ENCODE results near the gene CCNQ.

Gene CCNQ

DNA sequence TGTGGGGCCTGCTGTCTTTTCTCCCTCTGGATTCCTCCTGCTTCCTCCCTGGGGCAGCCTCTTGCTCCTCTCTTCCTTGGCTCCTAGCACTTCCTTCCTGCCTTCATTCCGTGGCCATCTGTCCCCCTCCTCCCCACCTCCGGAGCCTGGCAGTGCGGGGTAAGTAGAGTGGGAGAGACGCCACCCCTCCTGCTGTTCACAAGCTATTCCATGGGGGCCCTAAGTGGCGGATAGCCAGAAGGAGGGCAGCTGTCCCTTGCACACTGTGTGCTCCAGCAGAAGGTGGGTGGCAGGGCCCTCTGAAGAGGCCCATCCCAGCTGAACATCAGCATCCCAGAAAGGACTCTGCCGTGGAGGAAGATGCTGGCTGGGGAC is 27.4 kb downstream of the CCNQ start:
- no peak for DNase-seq

- DNase-seq = no peak
These were observed 29.5 kb downstream of the CCNQ start for GRCh38 chrX:153569475-153569874.

GRCh38 chrX:153568451-153569011 is 30.4 kb downstream of the CCNQ start:
- no peak for DNase-seq

GRCh38 chrX:153565996-153566580 is 32.9 kb downstream of the CCNQ start:
- no peak for DNase-seq

DNA sequence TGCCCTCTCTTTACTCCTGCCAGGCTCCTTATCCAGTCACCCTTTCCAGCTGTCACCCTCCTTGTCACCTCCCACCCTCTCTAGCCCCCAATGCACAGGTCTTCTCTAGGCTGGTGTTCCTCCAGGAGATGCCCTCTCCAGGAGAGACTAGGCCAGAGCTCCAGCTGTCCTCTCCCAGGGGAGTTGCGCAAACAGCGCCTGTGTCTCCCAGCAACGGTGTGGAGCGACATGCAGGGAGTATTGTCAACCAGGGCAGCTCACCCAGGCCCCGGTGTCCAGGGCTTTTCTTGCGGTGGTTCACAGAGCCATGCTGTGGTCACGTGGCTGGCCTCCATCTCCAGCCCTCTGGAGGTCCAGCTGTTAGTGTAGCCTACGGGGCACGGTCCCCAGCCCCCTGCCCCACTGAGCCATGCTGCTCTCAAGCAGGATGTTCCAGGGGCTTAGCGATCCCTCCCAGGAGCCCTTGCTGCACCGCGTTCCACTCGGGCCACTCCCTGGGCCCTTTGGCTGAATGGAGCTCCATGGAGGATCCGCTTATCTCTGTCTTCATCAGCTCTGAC is 34.8 kb downstream of the CCNQ start:
- no peak for DNase-seq

- DNase-seq = no peak
These were observed 36.4 kb downstream of the CCNQ start for GRCh38 chrX:153562546-153562945.

DNA sequence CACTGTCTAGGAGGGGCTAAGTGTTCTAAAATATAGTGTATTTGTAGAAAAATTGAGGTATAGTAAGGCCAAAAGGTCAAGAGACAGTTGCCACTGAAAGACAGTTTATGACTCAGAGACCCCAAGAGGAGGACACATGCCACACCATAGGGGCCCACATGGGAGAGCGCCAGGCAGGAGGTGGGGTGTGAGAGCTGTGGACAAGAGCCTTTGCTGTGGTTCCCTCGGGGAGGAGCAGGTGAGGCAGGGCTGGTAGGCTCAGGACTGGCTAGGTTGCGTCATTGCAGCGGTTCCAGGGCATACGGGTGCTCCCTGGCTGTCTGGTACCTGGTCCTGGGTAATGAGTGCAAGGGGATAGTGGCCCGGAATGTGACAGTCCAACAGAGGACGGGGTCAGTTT is 37.6 kb downstream of the CCNQ start:
- no peak for DNase-seq

DNA sequence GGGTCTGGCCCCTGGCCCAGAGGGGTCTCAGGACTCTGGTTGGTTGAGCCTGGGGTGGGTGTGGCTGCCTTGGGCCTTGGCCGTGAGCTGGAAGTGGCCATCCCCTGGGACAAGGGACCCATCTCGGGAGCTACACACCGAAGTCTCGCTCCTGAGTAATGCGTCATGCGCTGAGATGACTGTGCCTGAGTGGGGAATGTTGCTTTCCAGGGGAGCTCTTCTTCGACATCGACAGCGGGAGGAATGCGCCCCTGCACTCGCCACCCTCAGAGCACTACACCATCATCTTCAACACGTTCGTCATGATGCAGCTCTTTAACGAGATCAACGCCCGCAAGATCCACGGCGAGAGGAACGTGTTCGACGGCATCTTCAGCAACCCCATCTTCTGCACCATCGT is 38.5 kb downstream of the CCNQ start:
- DNase-seq = no peak

GRCh38 chrX:153560000-153560399 is 38.9 kb downstream of the CCNQ start:
- no peak for DNase-seq

GRCh38 chrX:153557618-153558355 is 41.2 kb downstream of the CCNQ start:
- DNase-seq = no peak

DNA sequence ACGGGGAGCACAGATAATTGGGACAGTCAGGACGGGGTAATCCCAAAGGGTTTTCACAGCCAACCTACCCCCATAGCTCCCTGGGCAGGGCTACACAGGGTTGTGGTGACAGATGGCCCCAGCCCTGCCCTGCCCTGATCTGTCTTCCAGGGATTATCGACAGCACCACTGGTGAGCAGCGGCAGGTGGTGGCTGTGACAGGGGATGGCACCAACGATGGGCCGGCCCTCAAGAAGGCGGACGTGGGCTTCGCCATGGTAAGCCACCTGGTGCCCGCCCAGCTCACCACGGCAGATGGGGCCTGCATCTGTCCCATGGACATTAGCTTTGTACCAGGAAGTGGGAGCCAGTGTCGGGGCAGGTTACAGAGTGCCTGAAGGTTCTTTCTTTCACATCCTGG is 42.2 kb downstream of the CCNQ start:
- no peak for DNase-seq

DNA sequence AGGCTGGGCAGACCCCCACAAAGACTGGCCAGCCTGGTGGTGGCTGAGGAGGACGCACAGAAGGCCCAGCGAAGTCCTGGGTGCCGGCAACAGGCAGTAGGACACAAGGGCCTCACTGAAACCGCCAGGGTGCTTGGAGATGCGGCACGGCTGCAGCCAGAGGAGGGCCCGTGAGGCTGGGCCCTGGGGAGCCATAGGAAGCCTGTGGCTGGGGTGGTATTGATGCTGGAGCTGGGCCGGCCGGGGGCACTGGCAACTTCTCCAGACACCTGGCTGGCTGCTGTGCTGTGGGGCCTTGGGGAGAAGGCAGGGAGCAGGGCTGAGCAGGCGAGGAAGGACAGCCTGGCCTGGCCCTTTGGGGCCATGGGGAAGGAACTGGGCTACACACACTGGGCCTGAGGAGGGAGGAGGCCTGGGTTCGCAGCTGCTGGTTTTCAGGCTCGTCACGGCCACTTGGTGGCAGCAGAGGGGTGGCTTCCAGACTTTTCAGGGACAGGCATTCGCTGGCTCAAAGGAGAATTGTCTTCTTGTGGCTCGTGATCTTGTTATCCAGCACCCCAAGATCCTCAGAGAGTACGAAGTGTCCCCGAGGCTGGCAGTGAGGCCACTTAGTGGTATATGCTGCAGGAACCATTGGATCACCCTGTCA is 44.3 kb downstream of the CCNQ start:
- DNase-seq = no peak

- no peak for DNase-seq
These were observed 47.8 kb downstream of the CCNQ start for GRCh38 chrX:153551135-153551534.

- DNase-seq = no peak
These were observed 49.1 kb downstream of the CCNQ start for GRCh38 chrX:153549807-153550206.

DNA sequence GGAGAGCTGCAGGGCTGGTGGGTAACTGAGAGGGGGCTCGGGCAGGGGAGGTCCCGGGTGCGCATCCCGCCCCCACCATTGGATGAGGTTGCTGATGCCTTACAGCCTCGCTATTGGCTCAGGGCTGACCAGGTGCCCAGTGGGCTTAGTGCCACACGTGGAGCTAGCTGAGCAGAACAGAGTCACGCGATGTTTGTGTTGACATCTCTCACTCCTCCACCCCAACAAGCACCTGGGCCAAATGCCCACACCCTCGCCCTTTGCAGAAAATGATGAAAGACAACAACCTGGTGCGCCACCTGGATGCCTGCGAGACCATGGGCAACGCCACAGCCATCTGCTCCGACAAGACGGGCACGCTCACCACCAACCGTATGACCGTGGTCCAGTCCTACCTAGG is 49.7 kb downstream of the CCNQ start:
- DNase-seq = no peak

GRCh38 chrX:153547195-153547594 is 51.7 kb downstream of the CCNQ start:
- DNase-seq = no peak

DNA sequence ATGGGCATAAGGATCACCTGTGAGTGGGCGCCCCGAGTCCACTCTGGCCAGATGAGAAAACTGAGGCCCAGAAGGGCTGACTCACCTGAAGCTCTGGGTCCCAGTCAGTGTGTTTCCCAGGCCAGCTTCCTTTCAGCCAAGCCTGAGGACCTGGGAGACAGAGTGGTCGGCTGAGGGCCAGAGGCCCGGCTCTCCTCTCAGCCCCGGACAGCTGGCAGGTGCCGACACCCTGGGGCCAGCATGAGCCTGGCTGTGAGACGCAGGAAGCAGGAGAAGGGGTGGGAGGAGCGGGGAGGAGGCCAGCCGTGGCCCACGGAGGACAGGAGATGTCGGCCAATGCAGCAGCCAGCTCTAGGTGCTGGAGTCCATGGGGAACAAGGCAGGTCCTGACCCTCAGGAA is 52.6 kb downstream of the CCNQ start:
- no peak for DNase-seq

DNA sequence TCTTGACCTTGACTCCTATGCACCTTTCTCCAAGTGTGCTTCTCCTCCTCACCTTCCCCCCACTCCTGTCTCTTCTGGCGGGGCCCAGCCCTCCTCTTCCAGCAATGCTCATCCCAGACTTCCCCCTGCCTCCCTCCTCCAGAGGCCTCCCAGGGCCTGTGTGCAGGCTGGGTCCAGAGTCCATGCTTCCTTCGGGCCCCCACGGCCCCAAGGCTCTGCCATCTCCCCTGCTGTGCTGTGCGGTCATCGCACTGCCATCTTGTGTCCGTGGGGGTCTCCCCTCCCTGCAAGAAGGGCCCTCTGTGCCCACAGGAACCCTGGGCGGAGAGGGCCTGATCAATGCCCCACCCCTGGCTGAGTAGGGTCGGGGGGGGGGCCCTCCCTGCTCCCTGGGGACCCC is 54.2 kb downstream of the CCNQ start:
- no peak for DNase-seq

GRCh38 chrX:153539979-153540358 is 59.0 kb downstream of the CCNQ start:
- DNase-seq = no peak

- peak; percentile 9 for DNase-seq
These were observed 59.6 kb downstream of the CCNQ start for GRCh38 chrX:153539171-153539978.

- DNase-seq = no peak
These were observed 60.5 kb downstream of the CCNQ start for GRCh38 chrX:153538424-153538823.

Data from SHP77 treated with DMSO at 0.1 percent for 48 hours (cell line).